K562 (cell line): ENCODE results near the gene BCO1. TPM values are rescaled to one million over a fixed set of nuclear protein-coding genes. Genes with fewer than 3 reads are reported as not detected.

Source experiments
- ATAC-seq: fragments of 200-7000 bp; cut with Tn5 transposase; 3 replicates; pipeline ENCODE4 v1.9.1; 2020; ENCODE audit warnings: moderate library complexity
- BruUV-seq: library from RNA; stranded (reverse); fragments of 400-500 nt; replicated peaks from 2 replicates; lab custom pipeline; 2021; lab: Mats Ljungman, UMichigan
- CTCF ChIA-PET: fragments of 300-600 bp; formaldehyde crosslinking; extraction: SDS; loops from one replicate; lab custom pipeline; 2021; ENCODE audit warnings: low intra/inter-chr PET ratio; lab: Yijun Ruan, JAX
- POLR2A ChIA-PET: fragments of 300-600, 350-650 bp; sonication (Branson Sonifier 250); formaldehyde crosslinking; extraction: SDS; loops from one replicate; lab custom pipeline; 2021; ENCODE audit warnings: antibody characterized with exemption, inconsistent platforms; lab: Yijun Ruan, JAX
- DNase-seq, 4 experiments: peaks; one replicate each; pipeline versions ENCODE4 v3.0.0 to v3.0.0-alpha.2; 2011 to 2018; ENCODE audit warnings: low spot score in 3 of 4, mixed read lengths in 3 of 4; ENCODE audit errors: extremely low read depth in 1 of 4
- FAIRE-seq: peaks from 2 replicates; lab custom pipeline; 2011; peaks lifted over from hg19 to GRCh38; lab: Jason Lieb, UNC
- H2AFZ ChIP-seq: 2 replicates; pipeline ENCODE4 v1.6.0; 2011; ENCODE audit warnings: low read depth, low read length, control low read depth, inconsistent platforms
- H3K27ac ChIP-seq: fragments of 200-600 bp; 3 replicates; pipeline ENCODE4 v1.8.0; 2011; ENCODE audit warnings: low read depth, mild to moderate bottlenecking, control low read depth, inconsistent platforms, low read length, moderate library complexity, mixed read lengths; ENCODE audit errors: extremely low read depth
- H3K27me3 ChIP-seq, 2 experiments: fragments of 300-600 bp in 1 of 2; 2 replicates in 1 of 2; 3 replicates in 1 of 2; pipeline versions ENCODE4 v1.6.0 to v1.8.0; 2011; ENCODE audit warnings: inconsistent platforms in 2 of 2, low read length in 2 of 2, mild to moderate bottlenecking in 1 of 2, mixed read lengths in 1 of 2, moderate library complexity in 1 of 2; ENCODE audit not compliant: control insufficient read depth in 2 of 2, insufficient read depth in 2 of 2
- H3K36me3 ChIP-seq: fragments of 300-600 bp; 3 replicates; pipeline ENCODE4 v1.8.0; 2011; ENCODE audit warnings: mild to moderate bottlenecking, low read length, inconsistent platforms; ENCODE audit not compliant: control insufficient read depth, insufficient read depth
- H3K4me1 ChIP-seq, 2 experiments: fragments of 200-600 bp in 1 of 2; replicated peaks in 1 of 2; 2 replicates in 1 of 2; 3 replicates in 1 of 2; pipeline versions ENCODE4 v1.5.1 to v1.8.0; 2011; ENCODE audit warnings: inconsistent platforms in 2 of 2, low read length in 2 of 2, mild to moderate bottlenecking in 1 of 2, mixed read lengths in 1 of 2, moderate library complexity in 1 of 2; ENCODE audit not compliant: control insufficient read depth in 2 of 2, insufficient read depth in 2 of 2
- H3K4me2 ChIP-seq: 2 replicates; pipeline ENCODE4 v1.6.1; 2011; ENCODE audit warnings: low read length, control low read depth, inconsistent platforms, mixed read lengths; ENCODE audit not compliant: insufficient read depth
- H3K4me3 ChIP-seq: fragments of 200-600 bp; sonication (generic), shearing (Covaris generic); 2 replicates; pipeline ENCODE4 v1.5.1; 2016; ENCODE audit warnings: control low read depth, inconsistent platforms
- H3K79me2 ChIP-seq: fragments of 200-600 bp; 3 replicates; pipeline ENCODE4 v1.8.0; 2011; ENCODE audit warnings: low read length, inconsistent platforms; ENCODE audit not compliant: control insufficient read depth, insufficient read depth
- H3K9ac ChIP-seq, 2 experiments: 2 replicates each; pipeline versions ENCODE4 v1.6.0 to v1.6.1; 2011; ENCODE audit warnings: low read depth in 2 of 2, low read length in 2 of 2, control low read depth in 1 of 2, inconsistent platforms in 1 of 2, mild to moderate bottlenecking in 1 of 2, mixed read lengths in 1 of 2; ENCODE audit not compliant: insufficient read depth in 1 of 2
- H3K9me1 ChIP-seq: one replicate; pipeline ENCODE4 v1.6.0; 2011; ENCODE audit warnings: inconsistent platforms, mild to moderate bottlenecking, low read length, moderate library complexity; ENCODE audit not compliant: control insufficient read depth, insufficient read depth
- H3K9me3 ChIP-seq: replicated peaks from 2 replicates; pipeline ENCODE4 v1.5.1; 2011; ENCODE audit warnings: low read depth, low read length, inconsistent platforms; ENCODE audit not compliant: control insufficient read depth, insufficient read depth
- H4K20me1 ChIP-seq: replicated peaks from 2 replicates; pipeline ENCODE4 v1.6.1; 2011; ENCODE audit warnings: low read length, inconsistent platforms, mixed read lengths; ENCODE audit not compliant: control insufficient read depth, insufficient read depth
- BACH1 ChIP-seq: fragments of 200-800 bp; sonication (Bioruptor generic); IDR thresholded peaks from 2 replicates; pipeline ENCODE4 v1.6.1; 2016; ENCODE audit warnings: missing genetic modification characterization, missing compliant biosample characterization
- C11orf30 ChIP-seq: fragments of 450-650 bp; IDR thresholded peaks from 2 replicates; pipeline ENCODE4 v1.6.1; 2016; ENCODE audit warnings: low read depth, mild to moderate bottlenecking
- MAFF ChIP-seq: IDR thresholded peaks from 2 replicates; pipeline ENCODE4 v1.6.1; 2012; ENCODE audit warnings: low read length, improper control_type of control experiment
- MAFG ChIP-seq: fragments of 450-650 bp; conservative IDR thresholded peaks from 2 replicates; pipeline ENCODE4 v1.6.1; 2016; ENCODE audit warnings: missing genetic modification characterization, missing compliant biosample characterization
- MAFK ChIP-seq: IDR thresholded peaks from 2 replicates; pipeline ENCODE4 v1.6.1; 2011; ENCODE audit warnings: low read length, improper control_type of control experiment
- NFE2 ChIP-seq: IDR thresholded peaks from 2 replicates; pipeline ENCODE4 v1.6.1; 2014; ENCODE audit warnings: antibody characterized with exemption, low read depth
- RBM25 ChIP-seq: fragments of 200-400 bp; formaldehyde crosslinking; IDR thresholded peaks from 2 replicates; pipeline ENCODE4 v1.6.1; 2018; ENCODE audit warnings: low read length, low read depth, moderate library complexity; ENCODE audit not compliant: severe bottlenecking
- TGIF2 ChIP-seq: sonication (generic); formaldehyde crosslinking; IDR thresholded peaks from 2 replicates; pipeline ENCODE4 v1.8.1; 2022; ENCODE audit warnings: mild to moderate bottlenecking, missing genetic modification reagents, moderate library complexity
- ZKSCAN1 ChIP-seq: fragments of 150-350 bp; IDR thresholded peaks from 2 replicates; pipeline ENCODE4 v1.6.1; 2016; ENCODE audit warnings: low read depth, low read length
- ZNF316 ChIP-seq: fragments of 450-650 bp; IDR thresholded peaks from 2 replicates; pipeline ENCODE4 v1.6.1; 2016
- WGBS: fragments of 100-300 bp; shearing (Covaris generic); methylation state at CpG from one replicate; pipeline ENCODE4 v1.1.6; 2016; ENCODE audit warnings: low coverage, mixed read lengths; ENCODE audit not compliant: insufficient coverage; ENCODE audit errors: missing lambda C conversion rate; 5-methylcytosine and 5-hydroxymethylcytosine counted together
- in situ Hi-C: fragments of 300-500 bp; cut with MboI; formaldehyde crosslinking; loops from 4 replicates; pipeline ENCODE4 v1.15.0; 2018; ENCODE audit warnings: inconsistent platforms, mixed read lengths
- intact Hi-C: fragments of 100-400 bp; cut with micrococcal nuclease; formaldehyde crosslinking; loops from 2 replicates; pipeline ENCODE4 v1.14.2; 2022
- polyA plus RNA-seq, 8 experiments: library from polyadenylated mRNA; depleted of rRNA in 4 of 8; stranded (reverse) in 5 of 8; unstranded in 3 of 8; fragments of >200 nt; fragmentation: Nextera tagmentation in 2 of 8; fragmentation: Illumina TruSeq in 1 of 8; extraction: Ambion mirVana in 2 of 8; extraction: Trizol in 1 of 8; gene quantifications; 2 replicates each; pipeline versions ENCODE4 v1.2.1 to v1.2.3, GENCODE V29; 2011 to 2014; ENCODE audit warnings: inconsistent platforms in 1 of 8, missing spikeins in 1 of 8
- total RNA-seq, 7 experiments: library from RNA; depleted of rRNA in 6 of 7; stranded (reverse); fragments of >200 nt in 6 of 7; fragmentation: Illumina TruSeq in 2 of 7; extraction: Trizol in 2 of 7; gene quantifications; 2 replicates each; pipeline versions ENCODE4 v1.2.1 to v1.2.3, GENCODE V29; 2011 to 2021; ENCODE audit warnings: low replicate concordance in 1 of 7
- TF ChIP-seq, protein P1 (sequence below): fragments of 200-400 bp; formaldehyde crosslinking; IDR thresholded peaks from 2 replicates; pipeline ENCODE4 v1.6.1; 2017; ENCODE audit warnings: mild to moderate bottlenecking, low read depth, low read length, moderate library complexity

The BCO1 gene
- total and polyA plus RNA-seq, 9 of the 15 experiments (the other 6 are each of a cell fraction or from before 2014, with no cell fraction given) = not detected

DNA sequence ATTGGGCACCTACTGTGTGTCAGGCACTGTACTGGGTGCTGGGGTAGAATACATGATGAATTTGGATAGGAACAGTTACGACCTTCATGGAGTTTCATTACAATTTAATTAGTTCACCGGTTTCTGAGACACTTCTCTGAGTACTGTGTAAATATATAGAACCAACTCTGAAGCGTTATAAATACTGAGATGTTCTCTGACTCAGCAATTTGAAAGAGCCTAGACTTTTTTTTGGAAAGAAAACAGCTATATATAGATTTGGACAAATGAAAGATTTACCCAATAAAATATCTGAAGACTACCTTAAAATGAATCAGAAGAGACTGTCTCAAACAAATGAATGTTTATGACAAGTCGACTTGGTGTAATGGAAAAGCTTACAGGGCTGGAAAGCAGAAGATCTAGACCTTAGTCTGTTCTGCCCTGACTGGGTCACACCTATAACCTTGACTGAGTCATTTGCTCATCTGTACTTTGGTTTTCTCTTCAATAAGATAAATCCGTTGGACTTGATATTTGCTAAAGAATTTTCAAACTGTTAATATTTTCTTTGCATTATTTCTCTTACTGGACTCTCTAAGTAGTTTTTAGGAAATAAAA is 71.7 kb downstream of the BCO1 start:
- H3K36me3 ChIP-seq = no peaks in the 10 kb centered on the region
- H3K27me3 ChIP-seq = peaks cover 0 to 6% of the 10 kb centered on the region in 2 experiments; a peak in 3 of 5 replicates
- POLR2A ChIA-PET = interaction anchor here (0.6 to 2.0 kb wide), 4 partner anchors 8 to 382 kb away, joined by 3 to 11 read pairs (median 3); no protein-coding TSS in a partner anchor
- no peak overlapping the region for H3K4me2 ChIP-seq
- CTCF ChIA-PET = no interaction called here
- H3K27ac ChIP-seq = no peak overlapping the region
- intact Hi-C loops = no loop called here
- DNase-seq (no peak), FAIRE-seq (no peak), ATAC-seq (no peak)
- H3K4me3 ChIP-seq = no peak overlapping the region
- TF ChIP-seq BACH1 (tag) (peak; percentile 32; the same call in 1 of the 2 replicates), RBM25 (peak; percentile 49), TGIF2 (CRISPR knock-in tag) (no peak), MAFF (peak; percentile 67; the same call in 1 of the 2 replicates), NFE2 (peak; percentile 52), ZKSCAN1 (peak; percentile 59; the same call in 1 of the 2 replicates), MAFG (tag) (peak; percentile 80), MAFK (peak; percentile 75), C11orf30 (peak; percentile 90), ZNF316 (peak; percentile 95)
- TF ChIP-seq, protein P1, sequence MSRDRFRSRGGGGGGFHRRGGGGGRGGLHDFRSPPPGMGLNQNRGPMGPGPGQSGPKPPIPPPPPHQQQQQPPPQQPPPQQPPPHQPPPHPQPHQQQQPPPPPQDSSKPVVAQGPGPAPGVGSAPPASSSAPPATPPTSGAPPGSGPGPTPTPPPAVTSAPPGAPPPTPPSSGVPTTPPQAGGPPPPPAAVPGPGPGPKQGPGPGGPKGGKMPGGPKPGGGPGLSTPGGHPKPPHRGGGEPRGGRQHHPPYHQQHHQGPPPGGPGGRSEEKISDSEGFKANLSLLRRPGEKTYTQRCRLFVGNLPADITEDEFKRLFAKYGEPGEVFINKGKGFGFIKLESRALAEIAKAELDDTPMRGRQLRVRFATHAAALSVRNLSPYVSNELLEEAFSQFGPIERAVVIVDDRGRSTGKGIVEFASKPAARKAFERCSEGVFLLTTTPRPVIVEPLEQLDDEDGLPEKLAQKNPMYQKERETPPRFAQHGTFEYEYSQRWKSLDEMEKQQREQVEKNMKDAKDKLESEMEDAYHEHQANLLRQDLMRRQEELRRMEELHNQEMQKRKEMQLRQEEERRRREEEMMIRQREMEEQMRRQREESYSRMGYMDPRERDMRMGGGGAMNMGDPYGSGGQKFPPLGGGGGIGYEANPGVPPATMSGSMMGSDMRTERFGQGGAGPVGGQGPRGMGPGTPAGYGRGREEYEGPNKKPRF = no peak
- no peak overlapping the region for H2AFZ ChIP-seq
- in situ Hi-C loops = no loop called here
- H3K79me2 ChIP-seq = peaks cover 15% of the 10 kb centered on the region
- H3K9ac ChIP-seq = no peak overlapping the region
- BruUV-seq = no TSS peak
- 5% methylated on average over 5 of the region's 5 CpGs for WGBS
- H4K20me1 ChIP-seq = no peaks in the 10 kb centered on the region
- no peaks in the 10 kb centered on the region for H3K9me1 ChIP-seq
- H3K9me3 ChIP-seq = no peaks in the 10 kb centered on the region
- peaks cover 9 to 13% of the 10 kb centered on the region in 2 experiments for H3K4me1 ChIP-seq
